ENCODE measurements around the gene ANO1. TPM values are rescaled to one million over a fixed set of nuclear protein-coding genes. Genes with fewer than 3 reads are reported as not detected.

Gene ANO1
- polyA plus RNA-seq, 3 donors, result not detected

DNA sequence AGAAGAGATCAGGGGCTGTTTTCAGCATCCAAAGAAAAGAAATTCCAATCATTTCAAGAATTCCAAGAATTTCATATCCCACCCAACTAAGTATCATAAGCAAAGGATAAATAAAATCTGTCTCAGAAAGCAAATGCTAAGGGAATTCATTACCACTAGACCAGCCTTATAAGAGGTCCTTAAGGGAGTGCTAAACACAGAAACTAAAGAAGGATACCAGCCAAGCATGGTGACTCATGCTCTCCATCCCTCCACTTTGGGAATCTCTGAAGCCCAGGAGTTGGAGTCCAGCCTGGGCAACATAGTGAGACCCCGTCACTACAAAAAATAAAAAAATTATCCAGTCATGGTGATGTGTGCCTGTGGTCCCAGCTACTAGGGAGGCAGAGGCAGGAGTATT is 142.8 kb downstream of the ANO1 start:
- Histone ChIP-seq H2AFZ (ENCODE audit: insufficient read depth, low read depth, low read length, poor library complexity, severe bottlenecking) (no peak overlapping the region), H3K4me3 (replicated peaks in 1 of 3; ENCODE audit: low read depth in 2 of 3, low read length in 3 of 3) (no peak overlapping the region), H3K9ac (ENCODE audit: insufficient read depth, low read length, poor library complexity, severe bottlenecking) (no peak overlapping the region), H3K4me1 (ENCODE audit: control insufficient read depth in 1 of 2, insufficient read depth in 2 of 2, low read length in 2 of 2) (peaks cover 4 to 9% of the 10 kb centered on the region in 2 donors), H3K27ac (ENCODE audit: low read depth in 1 of 2, low read length in 2 of 2) (no peak overlapping the region), H3K79me2 (ENCODE audit: insufficient read depth, low read length) (no peaks in the 10 kb centered on the region), H3K36me3 (replicated peaks in 1 of 2; ENCODE audit: control insufficient read depth in 1 of 2, insufficient read depth in 2 of 2, low read length in 2 of 2) (no peaks in the 10 kb centered on the region), H3K27me3 (ENCODE audit: control insufficient read depth in 2 of 2, insufficient read depth in 2 of 2, low read length in 2 of 2) (no peaks in the 10 kb centered on the region), H4K20me1 (ENCODE audit: insufficient read depth, low read length) (no peaks in the 10 kb centered on the region), H3K9me3 (replicated peaks in 1 of 2; ENCODE audit: control insufficient read depth in 1 of 2, insufficient read depth in 1 of 2, low read length in 2 of 2) (no peaks in the 10 kb centered on the region), H3K4me2 (replicated peaks; ENCODE audit: extremely low read depth, low read length, poor library complexity, severe bottlenecking) (no peak overlapping the region)
- no CpG with 5 or more reads among the region's 1 CpG for WGBS (ENCODE audit: insufficient coverage)
- peaks cover 26 to 34% (median 33%) of the 10 kb centered on the region in 3 donors for H3K27me3 Mint-ChIP-seq (ENCODE audit: low read depth in 3 of 3)
- intact Hi-C loops (cut with micrococcal nuclease), result no loop called here
- no peak overlapping the region for H3K4me3 Mint-ChIP-seq
- TF ChIP-seq, protein P1, sequence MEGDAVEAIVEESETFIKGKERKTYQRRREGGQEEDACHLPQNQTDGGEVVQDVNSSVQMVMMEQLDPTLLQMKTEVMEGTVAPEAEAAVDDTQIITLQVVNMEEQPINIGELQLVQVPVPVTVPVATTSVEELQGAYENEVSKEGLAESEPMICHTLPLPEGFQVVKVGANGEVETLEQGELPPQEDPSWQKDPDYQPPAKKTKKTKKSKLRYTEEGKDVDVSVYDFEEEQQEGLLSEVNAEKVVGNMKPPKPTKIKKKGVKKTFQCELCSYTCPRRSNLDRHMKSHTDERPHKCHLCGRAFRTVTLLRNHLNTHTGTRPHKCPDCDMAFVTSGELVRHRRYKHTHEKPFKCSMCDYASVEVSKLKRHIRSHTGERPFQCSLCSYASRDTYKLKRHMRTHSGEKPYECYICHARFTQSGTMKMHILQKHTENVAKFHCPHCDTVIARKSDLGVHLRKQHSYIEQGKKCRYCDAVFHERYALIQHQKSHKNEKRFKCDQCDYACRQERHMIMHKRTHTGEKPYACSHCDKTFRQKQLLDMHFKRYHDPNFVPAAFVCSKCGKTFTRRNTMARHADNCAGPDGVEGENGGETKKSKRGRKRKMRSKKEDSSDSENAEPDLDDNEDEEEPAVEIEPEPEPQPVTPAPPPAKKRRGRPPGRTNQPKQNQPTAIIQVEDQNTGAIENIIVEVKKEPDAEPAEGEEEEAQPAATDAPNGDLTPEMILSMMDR (IDR thresholded peaks at IDR 0.05), result no peak
- peak overlapping the region in 1 of 7 donors; percentile 16 for H3K27ac Mint-ChIP-seq
- DNase-seq, result no peak
- no peaks in the 10 kb centered on the region for H3K36me3 Mint-ChIP-seq
- no peaks in the 10 kb centered on the region for H3K9me3 Mint-ChIP-seq
- H3K4me1 Mint-ChIP-seq, result peaks cover 20% of the 10 kb centered on the region

DNA sequence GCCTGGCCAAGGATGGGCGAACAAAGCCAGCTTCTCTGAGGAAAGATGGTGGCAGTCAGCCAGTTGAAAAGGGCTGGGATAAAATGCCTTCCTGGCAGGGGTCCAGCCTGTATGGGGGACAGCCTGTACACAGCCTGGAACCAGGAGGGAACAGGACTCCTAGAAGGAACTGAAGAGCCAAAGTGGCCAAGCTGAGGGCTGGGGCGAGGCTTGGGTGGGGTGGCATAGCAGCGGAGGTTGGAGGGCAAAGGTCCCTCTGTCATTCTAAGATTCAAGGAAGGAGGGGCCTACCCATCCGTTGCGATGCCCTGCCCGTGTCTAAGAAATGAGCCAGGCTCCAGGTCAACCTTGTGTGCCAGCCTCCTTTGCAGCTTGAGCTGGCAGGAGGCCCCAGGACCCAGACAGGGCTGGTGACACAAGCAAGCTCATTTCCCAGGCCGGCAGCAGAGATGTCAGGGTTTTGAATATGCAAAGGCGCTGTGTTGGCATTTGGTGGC is 147.6 kb downstream of the ANO1 start:
- H2AFZ ChIP-seq (ENCODE audit: insufficient read depth, low read depth, low read length, poor library complexity, severe bottlenecking), result no peak overlapping the region
- 84% methylated on average over 8 of the region's 8 CpGs for whole genome bisulfite sequencing (ENCODE audit: insufficient coverage)
- peaks cover 2 to 4% of the 10 kb centered on the region in 2 donors for H3K4me1 ChIP-seq (ENCODE audit: control insufficient read depth in 1 of 2, insufficient read depth in 2 of 2, low read length in 2 of 2)
- no peak for DNase-seq
- intact Hi-C loops (cut with micrococcal nuclease), result no loop called here
- H4K20me1 ChIP-seq (ENCODE audit: insufficient read depth, low read length), result no peaks in the 10 kb centered on the region
- no peak overlapping the region for H3K4me2 ChIP-seq (replicated peaks; ENCODE audit: extremely low read depth, low read length, poor library complexity, severe bottlenecking)
- Mint-ChIP-seq H3K9me3 (peaks cover 0 to 3% (median 0%) of the 10 kb centered on the region in 7 donors), H3K4me1 (peaks cover 9% of the 10 kb centered on the region), H3K27me3 (ENCODE audit: low read depth in 3 of 3) (peaks cover 18 to 39% (median 26%) of the 10 kb centered on the region in 3 donors), H3K27ac (no peak overlapping the region), H3K4me3 (no peak overlapping the region), H3K36me3 (no peaks in the 10 kb centered on the region)
- no peaks in the 10 kb centered on the region for H3K36me3 ChIP-seq (replicated peaks in 1 of 2; ENCODE audit: control insufficient read depth in 1 of 2, insufficient read depth in 2 of 2, low read length in 2 of 2)
- no peaks in the 10 kb centered on the region for H3K27me3 ChIP-seq (ENCODE audit: control insufficient read depth in 2 of 2, insufficient read depth in 2 of 2, low read length in 2 of 2)
- no peaks in the 10 kb centered on the region for H3K9me3 ChIP-seq (replicated peaks in 1 of 2; ENCODE audit: control insufficient read depth in 1 of 2, insufficient read depth in 1 of 2, low read length in 2 of 2)
- TF ChIP-seq, protein P1 (IDR thresholded peaks at IDR 0.05), result no peak
- no peak overlapping the region for H3K27ac ChIP-seq (ENCODE audit: low read depth in 1 of 2, low read length in 2 of 2)
- no peak overlapping the region for H3K9ac ChIP-seq (ENCODE audit: insufficient read depth, low read length, poor library complexity, severe bottlenecking)
- H3K4me3 ChIP-seq (replicated peaks in 1 of 3; ENCODE audit: low read depth in 2 of 3, low read length in 3 of 3), result no peak overlapping the region
- H3K79me2 ChIP-seq (ENCODE audit: insufficient read depth, low read length), result no peaks in the 10 kb centered on the region
